Panc1 (cell line): ENCODE measurements around the gene COQ3. TPM values are rescaled to one million over a fixed set of nuclear protein-coding genes. Genes with fewer than 3 reads are reported as not detected.
A peak's percentile ranks its signal among the peaks of the same experiment; 100 is the strongest.

Experiments used
- ATAC-seq: fragments of 200-7000 bp; cut with Tn5 transposase; 2 replicates; pipeline ENCODE4 v1.9.1; 2020; ENCODE audit warnings: mild to moderate bottlenecking, moderate library complexity
- BruUV-seq: library from RNA; stranded (reverse); fragments of 400-500 nt; replicated peaks from 2 replicates; lab custom pipeline; 2021; lab: Mats Ljungman, UMichigan
- CTCF ChIA-PET: fragments of 300-600 bp; sonication (Branson Sonifier 250); formaldehyde crosslinking; loops from one replicate; lab custom pipeline; 2022; ENCODE audit warnings: antibody characterized with exemption; lab: Charles Lee
- POLR2A ChIA-PET: fragments of 300-600 bp; sonication (Branson Sonifier 250); formaldehyde crosslinking; loops from one replicate; lab custom pipeline; 2022; ENCODE audit warnings: antibody characterized with exemption; lab: Charles Lee
- DNase-seq: peaks from one replicate; pipeline ENCODE4 v3.0.0-alpha.2; 2010; ENCODE audit warnings: low read depth, low spot score
- H3K27ac ChIP-seq: 2 replicates; pipeline ENCODE4 v1.5.1; 2011; ENCODE audit warnings: mild to moderate bottlenecking, low read length, inconsistent platforms
- H3K27me3 ChIP-seq: fragments of 200-500 bp; sonication (Bioruptor generic); 2 replicates; pipeline ENCODE4 v1.6.0; 2014; ENCODE audit warnings: low read length, inconsistent platforms; ENCODE audit not compliant: control insufficient read depth, insufficient read depth
- H3K36me3 ChIP-seq: fragments of 200-500 bp; sonication (Bioruptor generic); 2 replicates; pipeline ENCODE4 v1.5.1; 2014; ENCODE audit warnings: inconsistent platforms, mild to moderate bottlenecking, low read length, moderate library complexity; ENCODE audit not compliant: control insufficient read depth, insufficient read depth
- H3K4me1 ChIP-seq: 2 replicates; pipeline ENCODE4 v1.5.1; 2011; ENCODE audit warnings: inconsistent platforms, mild to moderate bottlenecking, low read length, moderate library complexity; ENCODE audit not compliant: control insufficient read depth, insufficient read depth
- H3K4me3 ChIP-seq, 2 experiments: 2 replicates each; pipeline ENCODE4 v1.5.1; 2011 to 2012; ENCODE audit warnings: low read depth in 2 of 2, low read length in 2 of 2, mild to moderate bottlenecking in 2 of 2, inconsistent platforms in 1 of 2, moderate library complexity in 1 of 2
- H3K9me3 ChIP-seq: fragments of 200-500 bp; sonication (Bioruptor generic); 2 replicates; pipeline ENCODE4 v1.5.1; 2014; ENCODE audit warnings: low read depth, mild to moderate bottlenecking, inconsistent platforms, low read length, moderate library complexity; ENCODE audit not compliant: control insufficient read depth, insufficient read depth
- POLR2AphosphoS5 ChIP-seq: IDR thresholded peaks from 2 replicates; pipeline ENCODE4 v1.6.1; 2012; ENCODE audit warnings: mild to moderate bottlenecking, low read depth, low read length, moderate library complexity
- SIN3A ChIP-seq: IDR thresholded peaks from 2 replicates; pipeline ENCODE4 v1.6.1; 2012; ENCODE audit warnings: low read depth, mild to moderate bottlenecking, low read length, moderate library complexity, borderline replicate concordance; ENCODE audit not compliant: insufficient read depth
- TCF7L2 ChIP-seq: IDR thresholded peaks from 2 replicates; pipeline ENCODE4 v1.6.1; 2011; ENCODE audit warnings: mild to moderate bottlenecking, low read depth, low read length, inconsistent platforms
- in situ Hi-C: cut with HindIII; loops from 2 replicates; pipeline ENCODE4 v1.10.0; 2016; ENCODE audit warnings: low sequenced_read_pairs, low pct_unique_long_range_greater_than_20kb
- intact Hi-C: fragments of 100-400 bp; cut with micrococcal nuclease; formaldehyde crosslinking; loops from one replicate; pipeline ENCODE4 v1.10.0; 2022; ENCODE audit not compliant: unreplicated experiment
- total RNA-seq: library from RNA; stranded (reverse); gene quantifications from one replicate; pipeline ENCODE4 v1.2.1, GENCODE V29; 2021; ENCODE audit not compliant: unreplicated experiment
- TF ChIP-seq, protein P1 (sequence below), 2 experiments: IDR thresholded peaks; 2 replicates each; pipeline ENCODE4 v1.6.1; 2011 to 2012; ENCODE audit warnings: low read depth in 2 of 2, control low read depth in 1 of 2, low read length in 1 of 2, mild to moderate bottlenecking in 1 of 2, moderate library complexity in 1 of 2; ENCODE audit not compliant: insufficient read depth in 1 of 2
- TF ChIP-seq, protein P2 (sequence below): fragments of 450-650 bp; IDR thresholded peaks from 2 replicates; pipeline ENCODE4 v1.5.1; 2017; ENCODE audit warnings: mild to moderate bottlenecking

The COQ3 gene
- total RNA-seq, 1 experiment from 2014 or later = 9.5 TPM

DNA sequence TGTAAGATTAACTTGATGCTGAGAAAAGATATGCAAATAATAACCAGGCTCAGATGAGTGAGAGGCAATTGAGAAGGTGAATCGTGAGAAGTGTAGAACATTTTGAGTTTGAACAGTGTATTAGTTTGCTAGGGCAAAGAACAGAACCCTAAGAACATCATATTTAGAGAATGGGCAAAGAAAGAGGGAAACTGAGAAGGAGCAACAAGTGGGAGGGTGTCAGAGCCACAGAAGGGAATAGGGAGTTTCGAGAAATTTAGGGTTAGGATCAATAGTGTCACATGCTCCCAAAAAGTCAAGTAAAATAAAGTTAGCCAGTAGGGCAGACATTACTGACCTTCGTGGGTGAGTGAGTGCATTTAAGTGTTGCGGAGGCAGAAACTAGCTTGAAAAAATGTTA, 39.0 kb downstream of the COQ3 start:
- CTCF ChIA-PET = no interaction called here
- intact Hi-C loops = no loop called here
- peaks cover 13% of the 10 kb centered on the region; the same call in 1 of the 2 replicates for H3K27me3 ChIP-seq

DNA sequence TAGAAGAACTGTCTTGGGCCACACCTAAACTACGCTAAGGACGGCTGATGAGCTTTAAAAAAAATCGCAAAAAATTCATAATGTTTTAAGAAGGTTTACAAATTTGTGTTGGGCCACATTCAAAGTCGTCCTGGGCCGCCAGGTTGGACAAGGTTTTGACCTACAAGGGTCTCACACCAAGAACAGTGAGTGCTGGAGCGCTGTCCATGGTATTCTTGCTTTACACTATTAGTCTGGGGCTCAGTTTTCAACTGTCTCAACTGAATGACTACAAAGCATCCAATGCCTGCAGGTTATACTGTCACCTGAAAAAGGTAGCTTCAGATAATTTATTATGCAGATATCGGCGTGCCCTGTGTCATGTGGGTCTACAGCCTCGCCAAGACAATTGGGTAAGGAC, 40.9 kb downstream of the COQ3 start:
- in situ Hi-C loops = no loop called here
- no peak for ATAC-seq
- CTCF ChIA-PET = no interaction called here

More for the DNA sequence above, 39.0 kb downstream of the COQ3 start:
- H3K36me3 ChIP-seq = no peaks in the 10 kb centered on the region
- H3K27ac ChIP-seq = no peak overlapping the region
- no peak overlapping the region for H3K4me3 ChIP-seq
- BruUV-seq = no TSS peak
- H3K9me3 ChIP-seq = no peaks in the 10 kb centered on the region
- TF ChIP-seq, protein P1, sequence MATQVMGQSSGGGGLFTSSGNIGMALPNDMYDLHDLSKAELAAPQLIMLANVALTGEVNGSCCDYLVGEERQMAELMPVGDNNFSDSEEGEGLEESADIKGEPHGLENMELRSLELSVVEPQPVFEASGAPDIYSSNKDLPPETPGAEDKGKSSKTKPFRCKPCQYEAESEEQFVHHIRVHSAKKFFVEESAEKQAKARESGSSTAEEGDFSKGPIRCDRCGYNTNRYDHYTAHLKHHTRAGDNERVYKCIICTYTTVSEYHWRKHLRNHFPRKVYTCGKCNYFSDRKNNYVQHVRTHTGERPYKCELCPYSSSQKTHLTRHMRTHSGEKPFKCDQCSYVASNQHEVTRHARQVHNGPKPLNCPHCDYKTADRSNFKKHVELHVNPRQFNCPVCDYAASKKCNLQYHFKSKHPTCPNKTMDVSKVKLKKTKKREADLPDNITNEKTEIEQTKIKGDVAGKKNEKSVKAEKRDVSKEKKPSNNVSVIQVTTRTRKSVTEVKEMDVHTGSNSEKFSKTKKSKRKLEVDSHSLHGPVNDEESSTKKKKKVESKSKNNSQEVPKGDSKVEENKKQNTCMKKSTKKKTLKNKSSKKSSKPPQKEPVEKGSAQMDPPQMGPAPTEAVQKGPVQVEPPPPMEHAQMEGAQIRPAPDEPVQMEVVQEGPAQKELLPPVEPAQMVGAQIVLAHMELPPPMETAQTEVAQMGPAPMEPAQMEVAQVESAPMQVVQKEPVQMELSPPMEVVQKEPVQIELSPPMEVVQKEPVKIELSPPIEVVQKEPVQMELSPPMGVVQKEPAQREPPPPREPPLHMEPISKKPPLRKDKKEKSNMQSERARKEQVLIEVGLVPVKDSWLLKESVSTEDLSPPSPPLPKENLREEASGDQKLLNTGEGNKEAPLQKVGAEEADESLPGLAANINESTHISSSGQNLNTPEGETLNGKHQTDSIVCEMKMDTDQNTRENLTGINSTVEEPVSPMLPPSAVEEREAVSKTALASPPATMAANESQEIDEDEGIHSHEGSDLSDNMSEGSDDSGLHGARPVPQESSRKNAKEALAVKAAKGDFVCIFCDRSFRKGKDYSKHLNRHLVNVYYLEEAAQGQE (IDR thresholded peaks at IDR 0.05; ENCODE audit: insufficient read depth in 1 of 2, low read depth in 2 of 2, low read length in 1 of 2) = no peak
- TF ChIP-seq SIN3A (no peak), TCF7L2 (no peak), POLR2AphosphoS5 (no peak)
- TF ChIP-seq, protein P2, sequence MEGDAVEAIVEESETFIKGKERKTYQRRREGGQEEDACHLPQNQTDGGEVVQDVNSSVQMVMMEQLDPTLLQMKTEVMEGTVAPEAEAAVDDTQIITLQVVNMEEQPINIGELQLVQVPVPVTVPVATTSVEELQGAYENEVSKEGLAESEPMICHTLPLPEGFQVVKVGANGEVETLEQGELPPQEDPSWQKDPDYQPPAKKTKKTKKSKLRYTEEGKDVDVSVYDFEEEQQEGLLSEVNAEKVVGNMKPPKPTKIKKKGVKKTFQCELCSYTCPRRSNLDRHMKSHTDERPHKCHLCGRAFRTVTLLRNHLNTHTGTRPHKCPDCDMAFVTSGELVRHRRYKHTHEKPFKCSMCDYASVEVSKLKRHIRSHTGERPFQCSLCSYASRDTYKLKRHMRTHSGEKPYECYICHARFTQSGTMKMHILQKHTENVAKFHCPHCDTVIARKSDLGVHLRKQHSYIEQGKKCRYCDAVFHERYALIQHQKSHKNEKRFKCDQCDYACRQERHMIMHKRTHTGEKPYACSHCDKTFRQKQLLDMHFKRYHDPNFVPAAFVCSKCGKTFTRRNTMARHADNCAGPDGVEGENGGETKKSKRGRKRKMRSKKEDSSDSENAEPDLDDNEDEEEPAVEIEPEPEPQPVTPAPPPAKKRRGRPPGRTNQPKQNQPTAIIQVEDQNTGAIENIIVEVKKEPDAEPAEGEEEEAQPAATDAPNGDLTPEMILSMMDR = no peak
- in situ Hi-C loops = no loop called here
- POLR2A ChIA-PET = no interaction called here
- DNase-seq (no peak), ATAC-seq (no peak)
- H3K4me1 ChIP-seq = peaks cover 5% of the 10 kb centered on the region; the same call in 1 of the 2 replicates

More for the DNA sequence above, 40.9 kb downstream of the COQ3 start:
- POLR2A ChIA-PET = interaction anchor here (0.6 kb wide), 1 partner anchor 178 kb away, joined by 9 read pairs; no protein-coding TSS in a partner anchor
- BruUV-seq = no TSS peak
- intact Hi-C loops = no loop called here
- H3K36me3 ChIP-seq = no peaks in the 10 kb centered on the region
- peaks cover 11% of the 10 kb centered on the region for H3K4me1 ChIP-seq
- no peak overlapping the region for H3K27ac ChIP-seq
- TF ChIP-seq, protein P2 = no peak
- TF ChIP-seq, protein P1 (IDR thresholded peaks at IDR 0.05; ENCODE audit: insufficient read depth in 1 of 2, low read depth in 2 of 2, low read length in 1 of 2) = peak; percentile 82 to 83
- TF ChIP-seq TCF7L2 (no peak), SIN3A (no peak), POLR2AphosphoS5 (no peak)
- no peaks in the 10 kb centered on the region for H3K9me3 ChIP-seq
- no peak overlapping the region for H3K4me3 ChIP-seq
- DNase-seq = no peak
- peaks cover 14% of the 10 kb centered on the region; the same call in 1 of the 2 replicates for H3K27me3 ChIP-seq
